Islet precursor cell (in vitro differentiated cells): ENCODE data around the gene UBAC2.
"Not testable (repeated sequence)": the region's sequence is repeated elsewhere in the genome, so short reads cannot be mapped to it uniquely, and the experiment has no call there.

Experiments
- DNase-seq: peaks from one replicate; pipeline ENCODE4 v3.0.0-alpha.2; 2018

Gene UBAC2

GRCh38 chr13:99215184-99215830 is 14.7 kb downstream of the UBAC2 start:
- DNase-seq = no peak

GRCh38 chr13:99217461-99218110 is 16.9 kb downstream of the UBAC2 start:
- DNase-seq = no peak

GRCh38 chr13:99218126-99218525 is 17.5 kb downstream of the UBAC2 start:
- DNase-seq = no peak

GRCh38 chr13:99218545-99218944 is 17.9 kb downstream of the UBAC2 start:
- no peak for DNase-seq

GRCh38 chr13:99218969-99219368 is 18.3 kb downstream of the UBAC2 start:
- DNase-seq = no peak

GRCh38 chr13:99220199-99220935 is 19.7 kb downstream of the UBAC2 start:
- no peak for DNase-seq

- DNase-seq = no peak
These were observed 21.0 kb downstream of the UBAC2 start for GRCh38 chr13:99221567-99222239.

- DNase-seq = no peak
These were observed 22.9 kb downstream of the UBAC2 start for GRCh38 chr13:99223587-99223986.

GRCh38 chr13:99224021-99224420 is 23.4 kb downstream of the UBAC2 start:
- no peak for DNase-seq

- DNase-seq = no peak
These were observed 24.4 kb downstream of the UBAC2 start for GRCh38 chr13:99225078-99225477.

GRCh38 chr13:99226513-99226912 is 25.9 kb downstream of the UBAC2 start:
- DNase-seq = no peak

- DNase-seq = no peak
These were observed 26.8 kb downstream of the UBAC2 start for GRCh38 chr13:99227331-99227900.

- DNase-seq = no peak
These were observed 27.4 kb downstream of the UBAC2 start for GRCh38 chr13:99227909-99228688.

GRCh38 chr13:99228737-99229691 is 28.4 kb downstream of the UBAC2 start:
- peak; percentile 74 for DNase-seq

GRCh38 chr13:99230588-99230987 is 29.9 kb downstream of the UBAC2 start:
- DNase-seq = not testable (repeated sequence)

- no peak for DNase-seq
These were observed 30.3 kb downstream of the UBAC2 start for GRCh38 chr13:99230991-99231390.

- DNase-seq = no peak
These were observed 31.1 kb downstream of the UBAC2 start for GRCh38 chr13:99231721-99232120.

- DNase-seq = no peak
These were observed 37.5 kb downstream of the UBAC2 start for GRCh38 chr13:99237981-99238662.

- no peak for DNase-seq
These were observed 45.4 kb downstream of the UBAC2 start for GRCh38 chr13:99246100-99246499.

- DNase-seq = not testable (repeated sequence)
These were observed 48.5 kb downstream of the UBAC2 start for GRCh38 chr13:99249178-99249577.
